HS-27A (cell line): ENCODE data around the gene CTSG.
"Not testable (repeated sequence)": the region's sequence is repeated elsewhere in the genome, so short reads cannot be mapped to it uniquely, and the experiment has no call there.

Experiments
- DNase-seq: peaks from one replicate; pipeline ENCODE4 v3.0.0-alpha.2; 2012; ENCODE audit warnings: low read depth, missing footprints

Gene CTSG

GRCh38 chr14:24542346-24542936, 33.6 kb downstream of the CTSG start:
- no peak for DNase-seq

GRCh38 chr14:24535737-24536136, 40.3 kb downstream of the CTSG start:
- no peak for DNase-seq

DNA sequence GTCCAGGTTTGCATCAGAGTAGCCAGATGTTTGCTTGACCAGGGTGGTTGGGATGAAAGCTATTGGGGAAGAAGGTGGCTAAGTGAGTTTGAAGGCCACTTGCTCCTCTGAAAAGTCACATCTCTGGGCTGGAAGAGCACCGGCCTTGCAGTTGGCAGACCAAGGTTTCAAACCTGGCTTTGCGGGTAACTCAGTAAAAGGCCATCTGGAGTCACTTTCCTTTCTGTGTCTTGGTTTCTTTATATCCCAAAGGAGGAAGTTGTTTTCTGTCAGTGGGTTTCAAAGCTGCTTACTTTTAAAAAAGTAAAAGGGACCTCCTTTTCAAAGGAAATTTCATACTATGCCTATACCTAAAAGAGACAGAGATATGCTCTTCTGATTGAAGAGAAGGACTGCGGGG, 41.8 kb downstream of the CTSG start:
- DNase-seq = no peak

- not testable (repeated sequence) for DNase-seq
Measured at GRCh38 chr14:24525877-24526620, 50.0 kb downstream of the CTSG start.
